NCI-H2029 (cell line): ENCODE data around the gene GPX6.
"Not testable (repeated sequence)": the region's sequence is repeated elsewhere in the genome, so short reads cannot be mapped to it uniquely, and the experiment has no call there.

Source experiments
- DNase-seq: peaks from one replicate; lab custom pipeline; 2025; lab: John Stamatoyannopoulos, UW

The GPX6 gene

GRCh38 chr6:28525496-28526039 is 10.0 kb upstream of the GPX6 start, which contains the start of gene GPX5:
Gene GPX5, plus strand, starts transcription at chr6:28525881. Its CDS starts 133 bp downstream, at chr6:28526014.
- DNase-seq, result no peak

- DNase-seq, result no peak
These were observed 7.6 kb upstream of the GPX6 start for GRCh38 chr6:28523241-28523622.

GRCh38 chr6:28522594-28523240 is 7.1 kb upstream of the GPX6 start:
- no peak for DNase-seq

GRCh38 chr6:28517964-28518363 is 2.4 kb upstream of the GPX6 start:
- no peak for DNase-seq

- not testable (repeated sequence) for DNase-seq
These were observed 3.2 kb downstream of the GPX6 start for GRCh38 chr6:28512387-28512786.

- DNase-seq, result no peak
These were observed 3.8 kb downstream of the GPX6 start for GRCh38 chr6:28511628-28512300.

- no peak for DNase-seq
These were observed 8.7 kb downstream of the GPX6 start for GRCh38 chr6:28506807-28507475.

- no peak for DNase-seq
These were observed 9.9 kb downstream of the GPX6 start for GRCh38 chr6:28505733-28506132.

- not testable (repeated sequence) for DNase-seq
These were observed 12.8 kb downstream of the GPX6 start for GRCh38 chr6:28502709-28503305.

GRCh38 chr6:28502136-28502535 is 13.5 kb downstream of the GPX6 start:
- DNase-seq, result not testable (repeated sequence)

GRCh38 chr6:28501259-28501658 is 14.3 kb downstream of the GPX6 start:
- no peak for DNase-seq

GRCh38 chr6:28497893-28498292 is 17.7 kb downstream of the GPX6 start:
- DNase-seq, result no peak

GRCh38 chr6:28497306-28497705 is 18.3 kb downstream of the GPX6 start:
- DNase-seq, result no peak

- DNase-seq, result no peak
These were observed 19.4 kb downstream of the GPX6 start for GRCh38 chr6:28496099-28496779.

GRCh38 chr6:28491984-28492317 is 23.6 kb downstream of the GPX6 start:
- DNase-seq, result no peak

- no peak for DNase-seq
These were observed 25.2 kb downstream of the GPX6 start for GRCh38 chr6:28490205-28490890.

GRCh38 chr6:28489366-28490204 is 26.0 kb downstream of the GPX6 start:
- no peak for DNase-seq

- DNase-seq, result no peak
These were observed 26.7 kb downstream of the GPX6 start for GRCh38 chr6:28488916-28489365.

GRCh38 chr6:28486988-28487742 is 28.4 kb downstream of the GPX6 start:
- no peak for DNase-seq

- DNase-seq, result no peak
These were observed 29.1 kb downstream of the GPX6 start for GRCh38 chr6:28486533-28486932.
